GM21390 (cell line): ENCODE measurements around the gene IST1.
A peak's percentile ranks its signal among the peaks of the same experiment; 100 is the strongest.
"Not testable (repeated sequence)": the region's sequence is repeated elsewhere in the genome, so short reads cannot be mapped to it uniquely, and the experiment has no call there.

Source experiments
- ATAC-seq: cut with Tn5 transposase; IDR thresholded peaks from one replicate; pipeline ENCODE4 v1.9.1; 2021; ENCODE audit not compliant: unreplicated experiment

Gene IST1

GRCh38 chr16:71880176-71880575, 15.2 kb upstream of the IST1 start:
- no peak for ATAC-seq

- peak; percentile 39 for ATAC-seq
Measured at GRCh38 chr16:71882505-71883167, 12.7 kb upstream of the IST1 start.

- ATAC-seq, result peak; percentile 37
Measured at GRCh38 chr16:71883168-71883848, 12.0 kb upstream of the IST1 start.

- peak; percentile 42 for ATAC-seq
Measured at GRCh38 chr16:71883849-71884638, 11.3 kb upstream of the IST1 start, which contains the start of gene ZNF821. Gene ZNF821, minus strand, starts transcription at chr16:71884182. Its CDS starts 4,236 bp downstream, at chr16:71879946.

- ATAC-seq, result no peak
Measured at GRCh38 chr16:71885261-71885650, 10.1 kb upstream of the IST1 start.

GRCh38 chr16:71889147-71889546, 6.2 kb upstream of the IST1 start:
- no peak for ATAC-seq

- ATAC-seq, result no peak
Measured at GRCh38 chr16:71893888-71894228, 1.5 kb upstream of the IST1 start.

- peak; percentile 29 for ATAC-seq
Measured at GRCh38 chr16:71894229-71894920, 956 bp upstream of the IST1 start.

- ATAC-seq, result peak; percentile 20
Measured at GRCh38 chr16:71895679-71896365, 491 bp downstream of the IST1 start.

GRCh38 chr16:71896764-71897368, 1.5 kb downstream of the IST1 start:
- no peak for ATAC-seq

- ATAC-seq, result no peak
Measured at GRCh38 chr16:71899171-71899570, 3.8 kb downstream of the IST1 start.

- no peak for ATAC-seq
Measured at GRCh38 chr16:71902656-71903365, 7.5 kb downstream of the IST1 start.

- no peak for ATAC-seq
Measured at GRCh38 chr16:71903608-71904007, 8.3 kb downstream of the IST1 start.

- ATAC-seq, result no peak
Measured at GRCh38 chr16:71904239-71904638, 8.9 kb downstream of the IST1 start.

- not testable (repeated sequence) for ATAC-seq
Measured at GRCh38 chr16:71905765-71906164, 10.4 kb downstream of the IST1 start.

GRCh38 chr16:71911121-71911520, 15.8 kb downstream of the IST1 start:
- ATAC-seq, result no peak

GRCh38 chr16:71912534-71913275, 17.4 kb downstream of the IST1 start:
- ATAC-seq, result no peak

GRCh38 chr16:71914802-71915201, 19.5 kb downstream of the IST1 start:
- no peak for ATAC-seq

- no peak for ATAC-seq
Measured at GRCh38 chr16:71915350-71915749, 20.0 kb downstream of the IST1 start.
